A549 (cell line): ENCODE measurements around the gene OLAH.

Experiments
- CEBPB ChIP-seq, 2 experiments: fragments of >200 bp in 1 of 2; sonication (Bioruptor Twin) in 1 of 2; formaldehyde crosslinking in 1 of 2; IDR thresholded peaks; 2 replicates each; pipeline ENCODE4 v1.6.1; 2012 to 2016
- ELK1 ChIP-seq: fragments of 150-350 bp; IDR thresholded peaks from 2 replicates; pipeline ENCODE4 v1.6.1; 2014; ENCODE audit warnings: low read depth, mild to moderate bottlenecking, low read length
- TF ChIP-seq, protein P1 (sequence below): fragments of >200 bp; sonication (Bioruptor Twin); formaldehyde crosslinking; IDR thresholded peaks from 3 replicates; pipeline ENCODE4 v1.5.1; 2016

DNA sequence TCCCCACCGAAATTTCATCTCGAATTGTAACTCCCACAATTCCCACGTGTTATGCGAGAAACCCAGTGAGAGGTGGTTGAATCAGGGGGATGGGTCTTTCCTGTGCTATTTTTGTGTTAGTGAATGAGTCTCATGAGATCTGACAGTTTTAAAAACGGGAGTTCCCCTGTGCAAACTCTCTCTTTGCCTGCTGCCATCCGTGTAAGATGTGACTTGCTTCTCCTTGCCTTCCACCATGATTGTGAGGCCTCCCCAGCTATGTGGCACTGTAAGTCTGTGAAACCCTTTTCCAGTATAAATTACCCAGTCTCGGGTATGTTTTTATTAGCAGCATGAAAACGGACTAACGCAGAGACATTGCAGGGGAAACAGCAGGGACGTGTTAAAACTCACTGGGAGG lies 5.3 kb upstream of the OLAH start:
- TF ChIP-seq, protein P1, sequence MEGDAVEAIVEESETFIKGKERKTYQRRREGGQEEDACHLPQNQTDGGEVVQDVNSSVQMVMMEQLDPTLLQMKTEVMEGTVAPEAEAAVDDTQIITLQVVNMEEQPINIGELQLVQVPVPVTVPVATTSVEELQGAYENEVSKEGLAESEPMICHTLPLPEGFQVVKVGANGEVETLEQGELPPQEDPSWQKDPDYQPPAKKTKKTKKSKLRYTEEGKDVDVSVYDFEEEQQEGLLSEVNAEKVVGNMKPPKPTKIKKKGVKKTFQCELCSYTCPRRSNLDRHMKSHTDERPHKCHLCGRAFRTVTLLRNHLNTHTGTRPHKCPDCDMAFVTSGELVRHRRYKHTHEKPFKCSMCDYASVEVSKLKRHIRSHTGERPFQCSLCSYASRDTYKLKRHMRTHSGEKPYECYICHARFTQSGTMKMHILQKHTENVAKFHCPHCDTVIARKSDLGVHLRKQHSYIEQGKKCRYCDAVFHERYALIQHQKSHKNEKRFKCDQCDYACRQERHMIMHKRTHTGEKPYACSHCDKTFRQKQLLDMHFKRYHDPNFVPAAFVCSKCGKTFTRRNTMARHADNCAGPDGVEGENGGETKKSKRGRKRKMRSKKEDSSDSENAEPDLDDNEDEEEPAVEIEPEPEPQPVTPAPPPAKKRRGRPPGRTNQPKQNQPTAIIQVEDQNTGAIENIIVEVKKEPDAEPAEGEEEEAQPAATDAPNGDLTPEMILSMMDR, result no peak
- TF ChIP-seq ELK1 (no peak), CEBPB (IDR thresholded peaks at IDR 0.05) (no peak)
